ENCODE data around the gene ADGRD1.
A peak's percentile ranks its signal among the peaks of the same experiment; 100 is the strongest.

Gene ADGRD1

DNA sequence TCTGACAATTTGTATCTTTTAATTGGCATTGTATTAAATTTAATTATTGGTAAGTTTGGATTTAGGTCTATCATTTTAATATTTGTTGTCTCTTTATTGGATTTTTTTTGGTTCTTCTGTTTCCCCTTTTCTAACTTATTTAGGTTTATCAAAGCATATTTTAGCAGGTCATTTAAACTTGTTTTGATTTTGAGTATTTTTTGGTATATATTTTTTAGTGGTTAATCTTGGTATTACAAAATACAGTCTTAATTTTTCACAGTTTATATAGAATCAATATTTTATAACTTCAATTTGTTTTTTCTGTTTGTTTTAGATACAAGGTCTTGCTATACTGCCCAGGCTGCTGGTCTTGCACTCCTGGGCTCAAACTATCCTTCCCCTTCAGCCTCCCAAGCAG is 15.5 kb upstream of the ADGRD1 start:
- DNase-seq, result no peak

GRCh38 chr12:130944878-130945277 is 8.8 kb upstream of the ADGRD1 start:
- no peak for DNase-seq

GRCh38 chr12:130945786-130946492 is 7.8 kb upstream of the ADGRD1 start:
- peak; percentile 81 for DNase-seq

DNA sequence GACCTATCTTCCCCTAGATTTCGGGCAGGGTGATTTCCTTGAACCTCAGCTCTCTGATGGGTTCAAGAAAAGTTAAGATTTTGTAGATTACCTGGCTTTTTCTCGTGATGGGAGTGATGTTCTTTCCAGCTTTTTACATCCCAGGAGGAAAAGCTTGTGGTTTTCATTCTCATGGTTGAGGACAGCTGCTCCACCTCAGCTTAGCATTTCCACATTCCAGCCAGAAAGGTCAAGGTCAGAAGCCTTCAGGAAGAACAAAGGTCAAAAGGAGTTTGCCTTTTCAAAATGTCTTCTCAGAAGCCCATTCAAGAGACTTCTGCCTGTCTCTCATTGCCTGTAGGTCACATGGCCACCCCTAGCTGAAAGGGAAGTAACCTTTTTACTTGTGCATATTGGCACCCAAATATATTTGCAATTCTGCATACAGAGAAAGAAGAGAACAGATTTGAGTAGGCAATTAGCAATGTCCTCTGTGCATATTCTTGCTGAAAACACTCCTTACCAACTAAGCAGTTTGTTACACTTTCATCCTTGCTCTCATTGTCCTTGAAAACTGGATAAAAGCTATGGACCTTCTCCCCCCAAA is 6.6 kb upstream of the ADGRD1 start:
- DNase-seq, result no peak

DNA sequence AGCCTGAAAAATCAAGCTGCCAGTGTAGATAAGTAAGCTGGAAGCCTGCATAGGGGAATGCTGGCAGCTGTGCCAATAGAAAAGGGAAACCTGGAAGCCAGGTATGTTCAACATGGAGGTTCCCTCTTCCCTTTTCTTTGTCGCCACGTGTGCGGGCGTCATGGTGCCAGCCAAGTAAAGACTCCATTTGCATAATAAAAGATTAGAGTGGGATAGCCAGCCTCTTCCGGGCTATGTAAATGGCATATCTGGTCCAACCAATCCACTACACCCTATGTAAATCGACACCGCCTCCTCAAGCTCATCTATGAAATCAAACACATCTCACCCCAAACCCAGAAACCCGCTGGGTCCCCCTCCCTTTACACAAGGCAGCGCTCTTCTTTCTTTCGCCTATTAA is 5.6 kb upstream of the ADGRD1 start:
- no peak for DNase-seq

DNA sequence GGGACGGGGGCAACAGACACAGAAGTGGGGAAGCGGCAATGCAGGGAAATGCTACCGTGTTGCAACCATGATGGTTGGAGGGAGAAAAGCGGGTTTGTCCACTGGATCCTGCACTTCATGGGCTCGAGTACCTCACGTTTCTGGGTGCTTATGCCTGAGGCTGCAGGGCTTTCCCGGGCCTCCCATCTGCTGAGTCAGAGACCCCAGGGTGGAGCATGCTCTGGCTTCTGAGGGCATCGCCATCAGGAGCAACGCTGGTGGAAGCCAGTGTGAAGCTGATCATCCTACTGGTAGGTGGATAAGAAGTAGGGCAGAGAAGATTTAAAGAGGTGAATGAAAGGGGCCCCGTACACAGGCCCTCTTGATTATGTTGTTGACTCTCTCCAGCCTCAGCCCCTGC is 5.0 kb upstream of the ADGRD1 start:
- DNase-seq, result no peak

DNA sequence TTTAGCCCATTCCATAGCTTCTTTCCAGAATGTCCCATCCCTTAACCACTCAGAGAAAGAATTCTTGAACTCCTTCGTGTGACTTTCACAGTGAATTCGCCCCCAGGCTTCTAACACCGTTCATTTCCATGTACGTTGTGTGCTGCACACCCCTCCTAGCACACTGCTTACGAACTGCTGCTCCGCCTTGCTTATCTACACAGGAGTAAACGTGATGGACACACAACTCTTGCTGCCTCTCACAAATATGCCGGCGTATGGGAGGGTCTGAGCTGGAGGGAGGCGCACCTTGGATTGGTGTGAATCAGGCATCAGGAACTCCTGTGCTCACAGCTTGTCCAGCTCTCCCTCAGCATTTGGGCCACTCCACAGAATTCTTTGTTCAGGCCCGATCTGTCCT is 3.9 kb upstream of the ADGRD1 start:
- no peak for DNase-seq

- DNase-seq, result no peak
These were observed 2.1 kb upstream of the ADGRD1 start for GRCh38 chr12:130951636-130952035.

DNA sequence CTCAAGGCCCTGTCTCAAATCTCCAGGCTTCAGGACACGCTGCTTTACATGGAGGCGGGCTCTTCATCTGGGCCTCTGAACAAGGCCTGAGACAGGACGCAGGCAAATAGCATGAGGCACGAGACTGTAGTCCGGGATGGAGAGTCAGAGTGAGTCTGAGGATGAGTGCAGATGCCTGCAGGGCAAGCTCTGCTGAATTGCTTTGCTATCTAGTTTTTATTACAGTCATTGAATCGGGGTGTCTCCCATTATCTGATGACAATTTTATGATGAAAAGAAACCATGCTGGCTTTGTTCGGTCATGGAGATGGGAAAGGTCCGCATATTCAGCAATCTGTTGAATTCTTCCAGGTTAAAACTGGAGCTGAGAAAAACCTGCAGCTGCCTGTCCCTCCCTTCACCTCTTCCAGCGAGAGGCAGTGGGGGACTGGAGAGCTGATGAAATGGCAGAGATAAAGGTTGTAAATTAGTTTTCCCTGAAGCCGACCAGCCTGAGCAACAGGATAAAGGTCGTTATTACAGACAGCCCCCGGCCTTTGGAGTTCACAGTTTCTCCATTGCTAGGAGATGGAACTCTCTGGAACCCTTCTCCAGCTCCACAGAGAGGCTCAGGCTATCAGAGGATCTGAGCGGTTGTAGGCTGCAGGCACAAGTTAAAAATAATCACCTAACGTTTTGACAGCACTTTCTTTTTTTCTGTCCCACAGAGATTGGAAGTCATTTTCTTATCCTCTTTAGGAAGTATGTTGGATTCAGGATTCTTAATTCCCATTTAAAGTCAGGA is 1.3 kb upstream of the ADGRD1 start:
- no peak for DNase-seq

DNA sequence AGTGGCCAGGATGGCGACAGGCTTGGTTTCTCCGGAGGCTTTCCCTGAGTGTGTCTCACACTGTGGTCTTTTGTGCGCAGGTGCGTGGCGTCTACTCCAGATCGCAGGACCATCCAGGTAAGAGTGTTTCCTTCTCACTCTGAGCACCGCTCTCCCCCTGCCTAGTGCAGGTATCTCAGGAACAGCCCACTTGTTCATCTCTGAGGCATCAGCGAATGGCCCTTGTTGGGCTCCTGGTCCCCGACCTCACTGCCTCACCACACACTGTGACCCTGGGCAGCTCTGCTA is 781 bp downstream of the ADGRD1 start:
- no peak for DNase-seq

DNA sequence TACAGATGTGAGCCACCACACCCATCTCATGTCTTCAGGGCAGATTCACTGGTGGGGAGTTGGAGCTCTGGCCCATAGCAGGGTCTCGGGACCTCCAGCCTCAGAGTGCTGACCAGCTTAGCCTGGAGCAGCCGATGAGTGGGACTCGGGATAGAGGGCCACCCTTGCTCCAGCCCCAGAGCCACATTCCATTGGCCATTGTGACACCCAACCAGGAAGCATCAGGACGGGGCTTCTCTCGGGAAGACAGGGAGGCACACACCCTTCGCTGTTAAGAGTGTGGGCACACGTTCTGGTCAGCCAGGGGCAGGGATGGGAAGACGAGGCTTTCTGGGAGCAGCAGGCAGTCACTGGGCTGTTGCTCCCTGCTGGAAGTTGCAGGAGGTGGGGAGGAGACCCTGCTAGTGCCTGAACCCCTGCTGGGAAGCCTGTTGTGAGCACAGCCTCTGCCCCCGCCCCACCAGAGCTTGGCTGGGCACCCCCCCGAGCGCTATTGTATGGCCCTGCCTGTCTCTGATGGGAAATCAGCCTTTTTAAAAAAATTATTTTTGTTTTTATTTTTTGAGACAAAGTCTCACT is 1.6 kb downstream of the ADGRD1 start:
- no peak for DNase-seq

GRCh38 chr12:130956009-130956408 is 2.3 kb downstream of the ADGRD1 start:
- no peak for DNase-seq

GRCh38 chr12:130956456-130957303 is 3.0 kb downstream of the ADGRD1 start:
- no peak for DNase-seq

- no peak for DNase-seq
These were observed 3.6 kb downstream of the ADGRD1 start for GRCh38 chr12:130957304-130957621.

DNA sequence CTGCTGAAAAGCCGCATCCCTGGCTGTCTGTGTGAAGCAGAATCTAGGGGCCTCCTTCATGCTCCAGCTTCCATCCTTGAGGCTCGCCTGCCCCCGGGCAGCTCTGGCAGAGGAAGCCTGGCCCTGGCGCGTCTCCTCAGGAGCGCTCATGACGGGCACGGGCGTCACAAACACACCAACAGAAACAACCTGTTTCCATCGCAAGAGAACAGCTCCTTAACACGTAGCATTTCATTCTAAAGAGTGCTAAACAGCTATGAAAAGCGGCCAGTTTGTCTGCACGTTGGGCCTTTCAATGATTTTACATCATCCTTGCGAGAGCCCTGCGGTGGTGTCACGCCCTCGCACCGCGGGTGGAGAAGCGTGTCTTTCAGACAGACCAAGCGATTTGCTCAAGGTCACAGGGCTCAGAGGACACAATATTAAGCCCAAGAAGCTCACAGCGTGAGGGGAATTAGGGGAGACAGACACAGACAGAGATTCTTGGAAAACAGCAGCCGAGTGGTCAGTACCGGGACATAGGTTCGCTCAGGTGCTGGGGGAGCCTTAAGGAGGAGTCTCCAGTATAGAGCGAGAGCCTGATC is 4.9 kb downstream of the ADGRD1 start:
- no peak for DNase-seq

DNA sequence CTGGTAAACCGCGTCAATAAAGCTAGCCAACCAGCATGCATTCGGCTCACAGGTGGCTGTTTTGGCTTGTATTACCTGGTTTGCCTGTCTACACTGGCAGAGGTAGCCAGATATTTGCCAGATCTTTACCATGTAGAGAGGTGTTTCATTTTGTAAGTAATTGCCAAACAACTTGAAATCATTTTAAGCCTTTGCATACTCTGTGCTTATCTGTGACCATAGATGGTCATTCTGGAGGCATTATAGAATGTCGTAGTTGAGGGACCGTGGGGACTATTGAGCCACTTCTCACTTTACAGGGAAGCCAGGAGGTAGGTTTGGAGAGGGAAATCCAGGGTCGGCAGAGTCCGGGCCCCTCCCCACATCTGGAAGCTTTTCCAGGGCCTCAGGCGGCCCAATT is 5.9 kb downstream of the ADGRD1 start:
- no peak for DNase-seq

DNA sequence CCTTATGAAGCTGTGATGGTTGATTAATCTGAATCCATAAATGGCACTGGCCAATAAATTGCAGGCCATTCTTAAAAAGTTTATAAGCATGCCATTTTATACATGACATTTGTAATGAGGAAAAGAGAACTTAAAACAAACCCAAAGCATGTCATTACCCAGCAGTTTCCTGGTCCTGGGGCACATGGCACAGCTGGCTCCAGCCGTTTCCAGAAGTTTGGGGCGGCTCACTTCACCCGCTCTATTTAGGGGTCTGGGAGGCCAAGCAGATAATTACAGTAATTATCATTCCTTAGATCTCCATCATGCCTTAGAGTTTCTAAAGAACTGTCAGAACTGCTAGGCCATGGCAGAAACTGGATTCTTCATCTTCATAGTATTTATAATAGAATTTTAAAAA is 6.4 kb downstream of the ADGRD1 start:
- no peak for DNase-seq

DNA sequence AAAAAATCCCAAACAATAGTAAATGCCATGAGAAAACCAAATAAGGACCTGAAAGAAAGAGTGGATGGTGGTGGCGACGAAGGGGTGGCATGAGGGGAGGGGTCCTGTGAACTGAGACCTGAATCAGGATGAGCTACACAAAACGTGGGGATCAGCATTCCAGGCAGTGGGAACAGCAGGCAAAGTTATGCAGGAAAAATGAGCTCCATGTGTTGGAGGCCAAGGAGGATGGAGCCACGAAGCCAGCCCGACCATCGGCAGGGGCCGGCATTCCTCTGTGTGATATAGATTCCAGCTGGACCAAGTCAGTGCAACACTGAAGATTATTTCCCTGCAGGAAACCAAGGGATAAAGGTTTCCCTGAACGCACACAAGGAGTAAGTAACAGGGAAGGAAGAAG is 7.1 kb downstream of the ADGRD1 start:
- no peak for DNase-seq

DNA sequence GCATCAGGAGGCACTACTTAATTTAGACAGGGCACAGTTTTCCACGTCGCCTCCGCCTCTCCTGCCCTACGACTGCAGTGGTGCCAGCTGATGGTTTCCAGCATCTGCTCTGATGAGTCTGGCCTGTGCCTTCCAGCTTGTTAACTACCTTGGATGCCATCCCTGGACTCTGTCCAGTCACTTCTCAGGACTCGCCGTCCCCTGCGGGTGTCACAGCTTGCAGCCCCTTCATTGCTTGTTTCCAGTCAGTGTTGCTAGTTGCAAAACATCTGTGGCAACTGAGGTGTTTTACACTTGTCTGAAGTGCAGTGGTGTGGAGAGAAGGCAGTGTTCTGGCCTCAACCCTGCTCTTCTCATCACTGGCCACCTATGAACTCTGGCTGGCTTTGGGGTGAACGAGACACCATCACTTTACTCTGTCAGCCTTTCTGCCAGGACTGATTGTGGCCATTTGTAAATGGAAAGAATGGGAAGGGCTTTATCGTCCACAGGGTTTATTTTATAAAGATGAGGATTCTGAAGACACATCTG is 8.3 kb downstream of the ADGRD1 start:
- peak; percentile 54 for DNase-seq

GRCh38 chr12:130965214-130965613 is 11.5 kb downstream of the ADGRD1 start:
- no peak for DNase-seq

DNA sequence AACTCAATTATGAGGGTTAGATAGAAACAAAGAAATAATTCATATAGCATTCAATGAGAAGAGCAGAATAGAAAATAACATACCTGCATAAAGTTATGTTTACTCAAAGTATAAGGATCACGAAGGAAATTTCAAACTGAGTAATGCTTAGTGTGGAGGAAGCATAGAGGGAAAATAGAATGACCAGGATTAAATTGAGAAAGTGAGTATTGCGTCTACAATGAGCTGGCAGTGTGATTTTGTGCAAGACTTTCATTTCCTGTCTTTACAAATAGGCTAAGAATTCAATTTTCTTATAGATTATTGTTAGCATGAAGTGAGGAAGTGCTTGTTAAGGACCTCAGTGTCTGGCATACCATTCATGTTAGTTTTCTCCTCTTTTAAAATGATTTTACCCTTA is 12.0 kb downstream of the ADGRD1 start:
- DNase-seq, result no peak

DNA sequence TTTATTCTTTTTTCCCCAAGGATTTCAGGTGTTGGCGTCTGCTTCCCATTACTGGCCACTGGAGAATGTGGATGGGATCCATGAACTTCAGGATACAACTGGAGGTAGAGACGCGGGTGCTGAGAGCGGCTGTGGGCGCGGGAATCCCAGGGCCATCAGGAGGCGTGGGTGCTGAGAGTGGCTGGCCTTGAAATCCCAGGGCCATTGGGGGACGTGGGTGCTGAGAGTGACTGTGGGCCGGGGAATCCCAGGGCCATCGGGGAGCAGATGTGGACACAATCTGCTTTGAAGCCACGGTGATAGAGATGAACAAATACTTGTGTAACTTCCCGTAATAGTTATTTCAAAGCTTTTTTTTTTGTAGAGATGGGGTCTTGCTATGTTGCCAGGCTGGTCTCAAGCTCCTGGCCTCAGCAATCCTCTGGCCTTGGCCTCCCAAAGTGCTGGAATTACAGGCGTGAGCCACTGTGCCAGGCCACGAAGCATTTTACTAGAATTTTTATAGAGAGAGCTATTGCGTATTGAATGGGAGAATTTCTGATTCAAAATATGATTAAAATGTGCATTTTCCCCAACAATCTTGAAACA is 12.8 kb downstream of the ADGRD1 start:
- no peak for DNase-seq

All from right hindlimb (tissue), 1 donor.